Glomerular visceral epithelial cell (primary cell): ENCODE data around the gene PTPN3.

Experiments used
- DNase-seq: peaks from one replicate; pipeline ENCODE4 v3.0.0-alpha.2; 2016; ENCODE audit errors: extremely low spot score

Gene PTPN3

GRCh38 chr9:109454041-109454440, 44.1 kb downstream of the PTPN3 start:
- no peak for DNase-seq

DNA sequence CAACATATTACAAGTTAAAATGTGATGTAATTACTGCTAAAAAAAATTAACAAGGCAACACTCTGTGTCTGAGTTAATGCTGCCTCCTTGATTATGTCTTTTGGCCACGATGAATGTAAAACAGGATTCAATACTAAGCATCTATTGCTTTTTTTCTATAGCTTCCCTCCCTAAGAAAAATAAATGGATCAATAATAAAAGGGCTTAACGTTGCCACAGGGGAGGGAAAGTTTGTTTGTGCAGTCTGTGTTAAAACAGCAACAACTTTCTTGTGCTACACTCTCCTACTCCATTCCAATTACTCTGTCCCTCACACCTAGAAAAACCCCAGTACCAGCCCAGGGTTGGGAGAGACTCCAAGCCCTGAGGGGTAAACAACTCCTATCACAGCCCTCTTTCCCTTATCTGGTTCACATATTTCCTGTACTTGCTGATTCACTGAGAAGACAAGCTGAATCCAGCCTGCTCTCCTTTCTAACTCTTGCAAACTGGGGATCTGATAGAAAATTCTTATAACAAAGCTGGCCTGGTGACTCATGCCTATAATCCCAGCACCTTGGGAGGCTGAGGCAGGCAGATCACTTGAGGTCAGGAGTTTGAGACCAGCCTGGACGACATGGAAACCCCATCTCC, 44.8 kb downstream of the PTPN3 start:
- peak; percentile 12 for DNase-seq

- peak; percentile 18 for DNase-seq
Observed at GRCh38 chr9:109452761-109453160, 45.3 kb downstream of the PTPN3 start.

GRCh38 chr9:109451311-109452025, 46.6 kb downstream of the PTPN3 start:
- no peak for DNase-seq

- no peak for DNase-seq
Observed at GRCh38 chr9:109450346-109450745, 47.8 kb downstream of the PTPN3 start.

GRCh38 chr9:109449036-109449798, 48.9 kb downstream of the PTPN3 start:
- DNase-seq: no peak

DNA sequence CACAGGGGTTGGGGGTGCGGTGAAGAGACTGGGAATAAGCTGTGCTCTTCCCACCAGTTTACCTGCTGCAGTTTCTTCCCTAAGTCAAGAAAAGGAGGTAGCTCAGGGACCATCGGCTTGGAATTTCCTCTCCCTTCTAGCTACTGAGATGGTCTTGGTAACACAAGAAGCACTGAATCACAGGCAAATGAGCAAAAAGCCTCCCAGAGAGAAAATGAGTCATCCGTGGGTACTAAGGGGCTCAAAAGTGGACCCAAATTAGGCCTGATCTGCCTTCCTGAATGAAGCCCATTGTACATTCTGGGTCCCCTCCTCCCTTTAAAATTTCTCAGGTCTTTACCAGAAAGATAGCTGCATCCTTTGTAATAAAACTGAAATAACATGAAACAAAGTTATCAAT, 49.9 kb downstream of the PTPN3 start:
- peak; percentile 36 for DNase-seq

GRCh38 chr9:109447329-109448076, 50.6 kb downstream of the PTPN3 start:
- DNase-seq: no peak

DNA sequence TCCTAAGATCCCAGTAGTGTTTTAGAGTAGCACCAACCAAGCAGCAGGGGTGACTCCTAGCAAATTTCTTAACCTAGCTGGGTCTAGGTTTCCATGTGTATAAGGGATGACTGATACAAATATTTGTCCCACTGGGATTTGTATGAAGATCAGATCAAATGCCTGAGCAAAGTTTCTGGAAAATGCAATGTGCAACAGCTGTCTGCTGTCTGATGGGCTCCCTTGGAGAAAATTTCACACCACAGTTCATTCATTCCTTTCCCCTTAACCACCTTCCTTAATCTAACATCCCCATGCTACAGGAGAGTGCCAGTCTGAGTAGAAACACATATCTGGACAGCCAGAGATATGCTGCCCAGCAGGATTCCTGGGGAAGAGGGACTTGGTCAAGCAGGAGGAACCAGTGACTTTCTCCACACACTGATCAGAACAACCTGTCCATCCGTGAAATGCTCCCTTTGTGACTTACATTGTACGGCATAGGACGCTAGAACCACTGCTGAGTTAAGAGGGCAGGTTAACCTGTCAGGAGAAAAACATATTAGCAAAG, 53.3 kb downstream of the PTPN3 start:
- DNase-seq: no peak

DNA sequence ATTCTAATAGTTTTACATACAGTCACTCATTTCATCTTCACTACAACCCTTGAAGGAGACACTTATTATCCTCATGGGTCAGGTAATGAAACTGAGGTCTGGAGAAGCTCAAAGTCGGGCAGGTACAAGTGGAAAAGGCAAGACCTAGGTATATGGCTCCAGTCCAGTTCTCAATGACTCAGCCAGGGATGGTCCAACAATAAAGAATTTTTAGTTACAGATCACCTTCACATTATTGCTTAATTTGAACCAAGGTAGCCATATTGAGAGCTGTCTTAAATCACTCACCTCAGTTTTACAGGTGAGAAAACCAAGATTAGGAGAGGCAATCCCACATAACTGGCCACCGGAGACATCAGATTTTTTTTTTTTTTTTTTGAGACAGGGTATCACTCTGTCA, 55.4 kb downstream of the PTPN3 start:
- no peak for DNase-seq

- DNase-seq: no peak
Observed at GRCh38 chr9:109441296-109441695, 56.8 kb downstream of the PTPN3 start.

DNA sequence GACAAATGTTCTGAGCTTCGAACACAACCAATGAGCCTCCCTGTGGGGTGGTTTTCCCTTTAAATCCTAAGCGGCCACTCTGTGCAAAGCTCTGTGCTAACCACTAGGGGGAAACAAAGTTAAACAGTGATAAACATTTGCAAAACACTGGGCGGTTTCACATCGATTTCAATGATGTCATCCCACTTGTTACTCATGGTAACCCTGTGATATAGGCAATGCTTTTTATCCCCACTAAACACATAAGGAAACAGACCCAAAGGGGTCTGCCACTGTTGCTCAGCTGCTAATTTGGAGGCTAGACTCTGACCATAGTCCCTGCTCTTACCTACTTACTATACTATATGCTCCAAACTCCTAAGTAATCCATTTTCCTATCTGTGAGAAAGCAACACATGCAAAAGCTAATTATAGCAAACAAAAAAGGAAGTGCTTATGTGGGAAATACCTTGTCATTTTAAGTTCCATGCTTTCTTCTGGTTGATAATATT, 57.3 kb downstream of the PTPN3 start:
- DNase-seq: peak; percentile 80

GRCh38 chr9:109440117-109440515, 58.0 kb downstream of the PTPN3 start:
- no peak for DNase-seq

GRCh38 chr9:109439378-109440116, 58.6 kb downstream of the PTPN3 start:
- DNase-seq: no peak

GRCh38 chr9:109437286-109437685, 60.8 kb downstream of the PTPN3 start:
- no peak for DNase-seq

- DNase-seq: no peak
Observed at GRCh38 chr9:109436071-109436470, 62.0 kb downstream of the PTPN3 start.

DNA sequence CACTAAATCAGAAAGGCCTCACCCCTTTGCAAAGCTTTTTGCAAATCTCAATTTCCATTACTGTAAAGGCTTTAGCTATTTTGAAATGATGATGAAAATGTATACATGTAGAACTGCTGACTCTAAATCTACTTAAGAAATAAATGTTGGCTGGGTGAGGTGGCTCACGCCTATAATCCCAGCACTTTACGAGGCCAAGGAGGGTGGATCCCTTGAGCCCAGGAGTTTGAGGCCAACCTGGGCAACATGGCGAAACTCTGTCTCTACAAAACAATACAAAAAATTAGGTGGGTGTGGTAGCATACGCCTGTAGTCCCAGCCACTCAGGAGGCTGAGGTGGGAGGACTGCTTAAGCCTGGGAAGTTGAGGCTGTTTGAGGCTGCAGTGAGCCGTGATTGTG, 64.6 kb downstream of the PTPN3 start:
- no peak for DNase-seq

- DNase-seq: no peak
Observed at GRCh38 chr9:109430231-109430630, 67.9 kb downstream of the PTPN3 start.

DNA sequence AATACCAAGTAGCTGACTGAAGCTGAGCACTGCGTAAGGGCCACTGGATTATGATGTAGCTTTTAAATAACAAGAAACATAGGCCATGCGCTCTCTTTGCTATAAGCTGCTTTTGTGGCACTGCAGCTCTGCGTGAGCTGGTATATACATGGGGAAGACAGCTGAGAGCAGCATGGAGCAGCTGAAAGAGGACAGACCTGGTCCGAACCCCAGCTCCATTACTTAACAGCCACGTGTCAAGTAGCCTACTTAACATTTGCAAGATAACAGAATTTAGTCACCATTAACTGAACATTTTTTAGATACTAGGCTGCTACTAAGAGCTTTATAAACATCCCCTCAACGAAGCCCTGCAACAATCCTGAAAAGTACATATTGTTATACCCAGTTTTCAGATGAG, 69.3 kb downstream of the PTPN3 start:
- no peak for DNase-seq

DNA sequence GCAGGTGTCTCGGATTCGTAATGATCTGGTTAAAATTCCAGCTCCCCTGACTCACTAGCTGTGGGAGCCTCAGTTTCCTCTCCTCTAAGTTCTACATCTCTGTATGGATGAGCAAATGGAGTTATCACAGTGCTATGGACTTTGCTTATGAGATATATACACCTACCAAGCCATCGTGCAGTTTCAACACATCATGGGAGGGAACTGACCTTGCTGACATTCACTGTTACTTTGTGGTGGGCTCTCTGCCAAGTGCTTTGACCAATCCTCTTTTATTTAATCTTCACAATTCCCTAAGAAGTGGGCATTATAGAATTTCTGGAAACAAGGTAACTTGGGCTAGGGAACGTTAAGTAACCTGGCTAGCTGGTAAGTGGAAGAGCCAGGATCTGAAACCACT, 70.2 kb downstream of the PTPN3 start:
- no peak for DNase-seq
